ENCODE results near the gene TK1.
A peak's percentile ranks its signal among the peaks of the same experiment; 100 is the strongest.
"Not testable (repeated sequence)": the region's sequence is repeated elsewhere in the genome, so short reads cannot be mapped to it uniquely, and the experiment has no call there.

Gene TK1

DNA sequence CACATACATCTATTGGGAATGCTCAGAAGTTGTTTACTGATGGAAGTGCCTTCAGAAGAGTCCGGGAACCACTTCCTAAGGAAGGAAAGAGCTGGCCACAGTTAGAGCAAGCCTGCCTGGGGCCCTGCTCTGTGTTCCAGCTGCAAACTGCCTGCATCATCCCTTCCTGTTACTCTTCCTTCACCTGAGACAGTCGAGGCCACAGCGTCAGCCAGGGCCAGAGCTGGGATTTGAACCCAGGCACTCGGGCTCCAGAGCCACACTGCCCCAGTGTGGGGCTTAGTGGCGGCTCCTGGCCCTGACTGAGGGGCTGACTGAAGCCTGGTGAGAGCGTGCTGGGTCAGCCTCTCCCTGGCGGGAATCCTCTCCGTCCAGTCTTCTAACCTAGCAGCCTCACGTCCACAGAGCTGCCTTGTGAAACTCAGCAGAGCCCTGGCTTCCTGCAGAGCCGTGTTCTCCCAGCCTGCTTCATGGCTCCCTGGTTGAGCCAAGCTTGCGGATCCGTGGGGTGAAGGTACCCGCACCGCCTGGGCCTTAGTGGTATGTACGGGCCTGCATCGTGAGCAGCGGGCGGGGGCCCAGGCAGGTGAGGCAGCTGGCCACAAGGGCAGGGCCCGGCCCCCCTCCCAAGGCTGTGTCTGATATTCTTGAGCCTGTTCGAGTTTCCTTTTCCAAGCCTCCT is 45.3 kb downstream of the TK1 start:
- Mint-ChIP-seq H3K4me3 (no peak overlapping the region), H3K36me3 (ENCODE audit: low read depth) (peaks cover 50% of the 10 kb centered on the region), H3K9me3 (no peaks in the 10 kb centered on the region), H3K27me3 (no peaks in the 10 kb centered on the region), H3K27ac (peak overlapping the region; percentile 50), H3K4me1 (ENCODE audit: low read depth) (peaks cover 56% of the 10 kb centered on the region)
- no peak for DNase-seq

DNA sequence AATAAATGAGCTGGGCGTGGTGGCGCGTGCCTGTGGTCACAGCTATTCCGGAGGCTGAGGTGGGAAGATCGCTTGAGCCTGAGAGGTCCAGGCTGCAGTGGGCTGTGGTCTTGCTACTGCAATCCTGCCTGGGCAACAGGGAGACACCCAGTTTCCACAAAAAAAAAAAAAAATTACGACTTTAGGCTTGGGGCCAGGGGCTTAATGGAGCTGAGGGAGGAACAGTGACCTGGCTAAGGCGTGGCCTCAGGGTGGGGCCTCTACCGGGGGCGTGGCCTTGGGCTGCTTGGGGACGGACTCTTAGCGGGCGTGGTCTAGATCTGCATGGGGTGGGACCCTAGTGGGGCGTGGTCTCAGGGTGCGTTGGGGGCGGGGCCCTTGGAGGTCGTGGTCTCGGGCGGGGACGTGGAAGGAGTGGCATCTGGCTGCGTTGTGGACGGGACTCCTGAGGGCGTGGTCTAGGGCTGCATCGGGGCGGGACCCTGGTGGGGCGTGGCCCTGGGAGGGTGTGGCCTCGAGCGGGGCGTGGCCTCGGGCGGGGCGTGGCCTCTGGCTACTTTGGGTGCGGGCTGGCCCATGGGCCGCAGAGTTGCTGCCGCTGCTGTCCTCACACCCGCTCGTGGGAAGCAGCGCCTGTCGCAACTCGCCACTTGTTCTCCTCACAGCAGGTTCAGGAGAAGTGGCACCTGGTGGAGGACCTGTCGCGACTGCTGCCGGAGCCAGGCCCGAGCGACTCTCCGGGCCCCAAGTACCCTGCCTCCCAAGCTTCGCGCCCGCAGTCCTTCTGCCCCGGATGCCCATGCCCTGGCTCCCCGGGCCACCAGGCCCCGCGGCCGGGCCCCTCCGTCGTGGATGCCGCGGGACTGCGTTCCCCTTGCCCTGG is 46.4 kb downstream of the TK1 start:
- H3K27ac Mint-ChIP-seq, result peak overlapping the region; percentile 88
- no peaks in the 10 kb centered on the region for H3K27me3 Mint-ChIP-seq
- H3K4me1 Mint-ChIP-seq (ENCODE audit: low read depth), result peaks cover 66% of the 10 kb centered on the region
- no peaks in the 10 kb centered on the region for H3K9me3 Mint-ChIP-seq
- peak overlapping the region; percentile 6 for H3K4me3 Mint-ChIP-seq
- peaks cover 62% of the 10 kb centered on the region for H3K36me3 Mint-ChIP-seq (ENCODE audit: low read depth)
- DNase-seq, result peak; percentile 96

DNA sequence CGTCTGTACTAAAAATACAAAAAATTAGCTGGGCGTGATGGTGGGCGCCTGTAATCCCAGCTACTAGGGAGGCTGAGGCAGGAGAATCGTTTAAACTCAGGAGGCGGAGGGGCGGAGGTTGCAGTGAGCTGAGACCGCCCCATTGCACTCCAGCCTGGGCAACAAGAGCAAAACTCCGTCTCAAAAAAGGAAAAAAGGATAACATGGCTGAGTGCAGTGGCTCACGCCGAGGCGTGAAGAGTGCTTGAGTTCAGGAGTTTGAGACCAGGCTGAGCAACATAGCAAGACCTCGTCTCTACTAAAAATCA is 47.0 kb downstream of the TK1 start:
- not testable (repeated sequence) for H3K9me3 Mint-ChIP-seq, DNase-seq, H3K27me3 Mint-ChIP-seq
- Mint-ChIP-seq H3K4me1 (ENCODE audit: low read depth) (peaks cover 72% of the 10 kb centered on the region), H3K4me3 (peak overlapping the region; percentile 6), H3K27ac (peak overlapping the region; percentile 88), H3K36me3 (ENCODE audit: low read depth) (peaks cover 68% of the 10 kb centered on the region)

DNA sequence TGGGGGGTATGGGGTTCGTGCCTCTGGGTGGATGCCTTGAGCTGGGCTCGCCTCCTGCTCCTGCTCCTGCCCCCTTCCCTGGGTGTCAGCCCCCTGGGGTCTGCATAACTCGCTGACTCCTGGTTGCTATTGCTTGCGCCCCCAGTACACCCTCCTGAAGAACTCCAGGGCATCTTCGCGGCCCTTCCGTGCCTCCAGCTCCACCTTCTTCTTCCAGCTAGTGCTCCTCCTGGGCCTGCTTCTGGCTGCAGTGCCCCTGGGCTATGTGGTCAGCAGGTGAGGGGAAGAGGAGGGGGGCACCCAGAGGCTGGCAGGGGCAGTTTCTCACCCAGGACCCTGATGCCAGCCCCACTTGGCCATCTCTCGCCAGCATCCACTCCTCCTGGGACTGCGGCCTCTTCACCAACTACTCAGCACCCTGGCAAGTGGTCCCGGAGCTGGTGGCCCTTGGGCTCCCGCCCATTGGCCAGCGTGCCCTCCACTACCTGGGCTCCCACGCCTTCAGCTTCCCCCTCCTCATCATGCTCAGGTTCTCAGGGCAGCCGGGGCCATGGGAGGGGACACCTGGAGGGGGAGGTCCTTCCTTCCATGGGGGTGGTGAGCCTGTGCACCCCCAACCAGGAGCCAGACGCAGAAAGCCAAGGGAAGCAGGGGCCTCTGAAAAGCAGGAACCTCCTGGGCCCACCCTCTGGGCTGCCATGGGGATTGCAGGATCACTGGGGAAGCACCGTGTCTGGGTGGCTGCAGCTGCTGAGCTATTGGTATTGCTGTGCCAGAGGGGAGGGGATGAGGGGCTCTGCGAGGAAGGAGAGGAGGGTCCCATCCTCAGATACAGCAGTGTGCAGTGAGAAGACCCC is 48.4 kb downstream of the TK1 start:
- H3K27me3 Mint-ChIP-seq, result no peaks in the 10 kb centered on the region
- H3K9me3 Mint-ChIP-seq, result no peaks in the 10 kb centered on the region
- no peak overlapping the region for H3K4me3 Mint-ChIP-seq
- peak; percentile 34 for DNase-seq
- peak overlapping the region; percentile 55 for H3K27ac Mint-ChIP-seq
- H3K36me3 Mint-ChIP-seq (ENCODE audit: low read depth), result peaks cover 81% of the 10 kb centered on the region
- peaks cover 80% of the 10 kb centered on the region for H3K4me1 Mint-ChIP-seq (ENCODE audit: low read depth)

DNA sequence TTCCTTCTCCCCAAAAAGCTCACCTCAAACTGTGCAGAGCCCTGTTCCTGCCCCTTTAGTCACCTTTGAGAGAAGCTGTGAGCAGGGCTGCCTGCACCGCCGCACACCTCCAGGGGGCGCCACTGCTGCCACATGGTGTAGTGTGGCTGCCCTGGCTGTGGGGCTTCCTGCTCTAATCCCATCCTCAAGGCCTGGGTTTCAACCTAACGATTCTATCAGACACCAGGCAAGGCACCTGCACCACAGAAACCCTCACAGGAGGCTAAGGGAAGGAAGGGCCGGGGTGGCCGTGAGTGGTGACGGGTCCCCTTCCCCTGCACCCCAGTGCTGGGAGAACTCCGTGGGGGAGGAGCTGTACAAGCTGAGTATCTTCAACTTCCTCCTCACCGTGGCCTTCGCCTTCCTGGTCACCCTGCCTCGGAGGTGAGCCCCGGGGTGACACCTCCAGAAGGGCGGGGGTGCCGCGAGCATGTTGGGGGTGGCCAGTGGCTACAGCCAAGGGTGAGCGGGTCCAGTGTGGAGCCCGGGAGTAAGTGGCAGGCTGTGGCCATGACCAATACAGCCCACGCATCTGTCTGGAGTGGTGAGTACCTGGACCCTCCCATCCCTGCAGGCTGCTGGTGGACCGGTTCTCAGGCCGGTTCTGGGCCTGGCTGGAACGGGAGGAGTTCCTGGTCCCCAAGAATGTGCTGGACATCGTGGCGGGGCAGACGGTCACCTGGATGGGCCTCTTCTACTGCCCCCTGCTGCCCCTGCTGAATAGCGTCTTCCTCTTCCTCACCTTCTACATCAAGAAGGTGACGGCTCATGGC is 49.3 kb downstream of the TK1 start:
- no peaks in the 10 kb centered on the region for H3K27me3 Mint-ChIP-seq
- H3K4me1 Mint-ChIP-seq (ENCODE audit: low read depth), result peaks cover 83% of the 10 kb centered on the region
- H3K36me3 Mint-ChIP-seq (ENCODE audit: low read depth), result peaks cover 87% of the 10 kb centered on the region
- DNase-seq, result peak; percentile 75
- H3K27ac Mint-ChIP-seq, result peak overlapping the region; percentile 51
- no peaks in the 10 kb centered on the region for H3K9me3 Mint-ChIP-seq
- no peak overlapping the region for H3K4me3 Mint-ChIP-seq

DNA sequence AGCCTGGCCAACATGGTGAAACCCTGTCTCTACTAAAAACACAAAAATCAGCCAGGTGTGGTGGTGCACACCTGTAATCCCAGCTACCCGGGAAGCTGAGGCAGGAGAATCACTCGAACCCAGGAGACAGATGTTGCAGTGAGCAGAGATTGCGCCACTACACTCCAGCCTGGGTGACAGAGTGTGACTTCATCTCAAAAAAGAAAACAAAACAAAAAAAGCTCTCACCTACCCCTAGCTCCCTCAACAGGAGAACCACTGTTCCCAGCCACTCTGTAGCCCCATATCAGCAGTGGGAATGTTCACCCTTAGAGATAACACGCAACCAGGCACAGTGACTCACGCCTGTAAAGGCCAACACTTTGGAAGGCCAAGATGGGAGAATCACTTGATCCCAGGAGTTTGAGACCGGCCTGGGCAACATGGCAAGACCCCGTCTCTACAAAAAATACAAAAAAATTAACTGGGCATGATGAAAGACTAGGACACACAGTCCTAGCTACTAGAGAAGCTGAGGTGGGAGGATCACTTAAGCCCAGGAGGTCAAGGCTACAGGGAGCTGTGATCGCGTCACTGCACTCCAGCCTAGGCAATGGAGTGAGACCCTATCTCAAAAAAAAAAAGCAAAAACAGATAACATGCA is 50.9 kb downstream of the TK1 start:
- Mint-ChIP-seq H3K27me3 (no peaks in the 10 kb centered on the region), H3K27ac (peak overlapping the region; percentile 53), H3K4me1 (ENCODE audit: low read depth) (peaks cover 73% of the 10 kb centered on the region), H3K4me3 (no peak overlapping the region), H3K36me3 (ENCODE audit: low read depth) (peaks cover 77% of the 10 kb centered on the region), H3K9me3 (no peaks in the 10 kb centered on the region)
- no peak for DNase-seq

DNA sequence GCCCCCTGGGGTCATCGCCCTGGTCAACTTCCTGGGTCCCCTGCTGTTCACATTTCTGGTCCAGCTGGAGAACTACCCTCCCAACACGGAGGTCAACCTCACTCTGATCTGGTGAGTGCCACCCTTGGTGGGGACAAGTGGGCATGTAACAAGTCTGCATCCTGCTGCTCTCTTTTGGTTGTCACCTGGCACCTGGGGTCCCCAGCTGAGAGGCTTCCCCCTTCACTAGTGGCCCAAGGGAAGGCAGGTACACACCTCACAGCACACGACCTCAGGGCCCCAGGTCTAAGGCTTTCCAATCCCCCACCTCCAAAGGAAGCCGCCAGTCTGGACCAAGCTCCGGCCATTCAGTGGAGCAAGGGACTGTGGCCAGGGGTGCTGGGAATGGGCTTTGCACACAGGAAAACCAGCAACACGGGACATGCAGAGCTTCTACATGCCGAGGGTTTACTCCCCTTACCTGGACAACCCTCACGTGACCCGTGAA is 51.9 kb downstream of the TK1 start:
- Mint-ChIP-seq H3K9me3 (no peaks in the 10 kb centered on the region), H3K27ac (no peak overlapping the region)

DNA sequence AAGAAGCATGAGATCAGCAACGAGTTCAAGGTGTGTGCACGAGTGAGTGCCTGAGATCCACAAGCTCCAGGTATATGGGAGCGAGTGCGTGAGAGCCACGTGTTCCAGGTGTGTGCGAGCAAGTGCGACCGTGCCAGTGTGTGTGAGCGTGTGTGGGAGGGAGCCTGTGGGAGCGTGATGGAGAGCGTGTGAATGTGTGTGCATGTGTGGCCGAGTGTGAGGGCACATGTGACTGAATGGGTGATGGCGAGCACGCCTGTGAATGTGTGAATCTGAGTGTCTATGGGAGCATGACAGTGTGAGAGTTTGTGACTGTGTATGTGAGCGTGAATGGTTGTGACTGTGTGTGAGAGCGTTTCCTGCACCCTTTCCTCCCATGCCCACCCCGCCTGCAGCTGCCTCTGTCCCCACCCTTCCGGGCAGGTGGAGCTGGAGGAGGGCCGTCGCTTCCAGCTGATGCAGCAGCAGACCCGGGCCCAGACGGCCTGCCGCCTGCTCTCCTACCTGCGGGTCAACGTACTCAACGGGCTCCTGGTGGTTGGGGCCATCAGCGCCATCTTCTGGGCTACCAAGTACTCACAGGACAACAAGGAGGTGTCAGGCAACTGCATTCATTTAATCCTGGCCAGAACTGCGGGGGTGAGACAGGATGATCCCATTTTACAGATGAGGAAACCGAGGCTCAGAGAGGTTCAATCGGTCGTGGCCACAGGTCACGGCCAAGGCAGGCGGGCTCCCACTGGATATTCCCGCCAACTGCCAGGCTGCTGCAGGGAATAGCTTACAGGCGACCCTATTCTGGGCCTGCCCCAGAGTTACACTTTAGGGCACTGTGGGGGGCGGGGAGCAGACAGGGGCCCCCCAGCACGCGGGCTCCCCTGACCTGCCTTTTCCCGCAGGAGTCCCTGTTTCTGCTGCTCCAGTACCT is 52.6 kb downstream of the TK1 start:
- peak; percentile 81 for DNase-seq
- peaks cover 73% of the 10 kb centered on the region for H3K36me3 Mint-ChIP-seq (ENCODE audit: low read depth)
- H3K9me3 Mint-ChIP-seq, result no peaks in the 10 kb centered on the region
- peak overlapping the region; percentile 93 for H3K4me3 Mint-ChIP-seq
- H3K27me3 Mint-ChIP-seq, result no peaks in the 10 kb centered on the region
- peak overlapping the region; percentile 79 for H3K27ac Mint-ChIP-seq
- peaks cover 82% of the 10 kb centered on the region for H3K4me1 Mint-ChIP-seq (ENCODE audit: low read depth)

More for the DNA sequence above, 51.9 kb downstream of the TK1 start:
- no peaks in the 10 kb centered on the region for H3K27me3 Mint-ChIP-seq
- peak; percentile 30 for DNase-seq
- H3K4me3 Mint-ChIP-seq, result peak overlapping the region; percentile 93
- peaks cover 77% of the 10 kb centered on the region for H3K36me3 Mint-ChIP-seq (ENCODE audit: low read depth)
- peaks cover 78% of the 10 kb centered on the region for H3K4me1 Mint-ChIP-seq (ENCODE audit: low read depth)

DNA sequence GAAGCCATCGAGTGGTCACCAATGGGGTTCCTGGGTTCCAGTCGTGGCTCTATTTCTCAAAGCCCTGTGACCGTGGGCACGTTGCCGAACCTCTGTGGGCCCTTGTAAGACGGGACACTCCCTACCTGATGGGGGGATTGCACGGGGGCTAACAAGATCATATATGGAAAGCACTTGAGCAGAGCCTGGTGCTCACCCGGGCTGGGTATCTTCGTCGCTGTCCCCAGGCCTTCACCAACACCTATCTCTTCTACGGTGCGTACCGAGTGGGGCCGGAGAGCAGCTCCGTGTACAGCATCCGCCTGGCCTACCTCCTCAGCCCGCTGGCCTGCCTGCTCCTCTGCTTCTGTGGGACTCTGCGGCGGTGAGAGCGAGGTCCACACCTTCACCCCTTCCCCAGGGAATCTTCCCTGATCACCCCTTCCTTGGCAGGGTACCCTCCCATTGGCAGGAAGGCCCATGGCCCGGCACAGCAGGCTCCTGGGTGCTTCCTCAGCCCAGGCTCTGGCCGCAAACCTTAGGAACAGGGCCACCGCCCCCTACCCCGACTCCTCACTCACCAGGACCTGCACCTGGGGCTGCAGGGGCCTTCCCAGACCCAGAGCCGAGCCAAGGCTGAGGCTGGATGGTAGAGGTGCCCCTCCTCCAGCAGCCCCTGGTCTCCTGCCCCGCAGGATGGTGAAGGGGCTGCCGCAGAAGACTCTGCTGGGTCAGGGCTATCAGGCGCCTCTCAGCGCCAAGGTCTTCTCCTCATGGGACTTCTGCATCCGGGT is 53.5 kb downstream of the TK1 start:
- DNase-seq, result no peak
- peak overlapping the region; percentile 79 for H3K27ac Mint-ChIP-seq
- H3K4me3 Mint-ChIP-seq, result peak overlapping the region; percentile 93
- peaks cover 65% of the 10 kb centered on the region for H3K36me3 Mint-ChIP-seq (ENCODE audit: low read depth)
- H3K9me3 Mint-ChIP-seq, result no peaks in the 10 kb centered on the region
- peaks cover 80% of the 10 kb centered on the region for H3K4me1 Mint-ChIP-seq (ENCODE audit: low read depth)
- no peaks in the 10 kb centered on the region for H3K27me3 Mint-ChIP-seq

DNA sequence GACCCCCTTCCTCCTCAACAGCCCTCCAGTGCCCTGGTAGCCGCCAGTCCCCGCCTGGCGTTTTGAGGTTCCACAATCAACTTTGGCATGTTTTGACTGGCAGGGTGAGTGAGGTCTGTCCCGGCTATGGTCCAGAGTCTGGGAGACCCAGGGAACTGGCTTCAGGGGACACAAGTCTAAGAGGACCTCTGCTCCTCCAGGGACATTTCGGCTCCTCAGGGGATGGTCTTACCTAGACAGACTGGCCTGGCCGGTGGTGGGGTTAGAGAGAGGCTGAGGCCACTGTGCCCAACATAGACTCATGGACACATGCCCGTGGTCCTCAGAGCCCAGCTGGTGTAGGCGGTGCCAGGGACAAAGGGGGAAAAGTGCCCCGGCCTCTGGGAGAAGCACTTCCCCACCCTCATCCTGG is 54.1 kb downstream of the TK1 start:
- Mint-ChIP-seq H3K4me1 (ENCODE audit: low read depth) (peaks cover 75% of the 10 kb centered on the region), H3K9me3 (no peaks in the 10 kb centered on the region), H3K27ac (peak overlapping the region; percentile 79), H3K36me3 (ENCODE audit: low read depth) (peaks cover 62% of the 10 kb centered on the region), H3K4me3 (peak overlapping the region; percentile 93), H3K27me3 (no peaks in the 10 kb centered on the region)
- DNase-seq, result no peak

DNA sequence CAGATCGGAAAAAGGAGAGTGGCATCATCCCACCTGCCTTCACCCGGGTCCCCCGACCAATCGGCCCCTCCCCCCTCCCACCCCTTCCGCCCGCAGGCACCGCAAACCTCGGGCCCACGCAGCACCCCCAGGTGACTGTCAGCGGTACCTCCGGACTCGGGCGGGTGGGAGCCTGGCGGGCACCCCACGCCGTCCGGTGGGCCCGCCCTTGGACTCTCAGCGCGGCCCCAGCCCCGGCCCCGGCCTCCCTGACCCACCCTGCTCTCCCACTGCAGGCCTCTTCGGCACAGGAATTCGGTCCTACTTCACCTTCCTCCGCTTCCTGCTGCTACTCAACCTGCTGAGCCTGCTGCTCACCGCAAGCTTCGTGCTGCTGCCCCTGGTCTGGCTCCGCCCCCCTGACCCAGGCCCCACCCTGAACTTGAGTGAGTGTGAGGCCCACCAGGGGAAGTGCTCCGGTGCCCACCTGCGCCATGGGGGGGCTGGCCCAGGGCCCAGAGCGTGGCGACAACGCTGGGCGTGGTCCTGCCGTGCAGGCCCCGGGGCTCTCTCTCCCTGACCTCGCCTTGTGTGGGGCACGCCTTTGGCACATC is 54.7 kb downstream of the TK1 start:
- Mint-ChIP-seq H3K9me3 (no peaks in the 10 kb centered on the region), H3K4me1 (ENCODE audit: low read depth) (peaks cover 72% of the 10 kb centered on the region), H3K4me3 (peak overlapping the region; percentile 93)

More for the DNA sequence above, 54.7 kb downstream of the TK1 start:
- Mint-ChIP-seq H3K36me3 (ENCODE audit: low read depth) (peaks cover 62% of the 10 kb centered on the region), H3K27ac (peak overlapping the region; percentile 88), H3K27me3 (no peaks in the 10 kb centered on the region)
- DNase-seq, result no peak

Data from activated T-cell treated with anti-CD3 and anti-CD28 coated beads, Interleukin-2, amount 50 U/mL, for 24 hours (primary cell).